GM19455 (cell line): ENCODE results near the gene LILRB2.
"Not testable (repeated sequence)": the region's sequence is repeated elsewhere in the genome, so short reads cannot be mapped to it uniquely, and the experiment has no call there.

Source experiments
- ATAC-seq: cut with Tn5 transposase; IDR thresholded peaks from one replicate; pipeline ENCODE4 v1.9.1; 2021; ENCODE audit not compliant: unreplicated experiment

LILRB2 gene

DNA sequence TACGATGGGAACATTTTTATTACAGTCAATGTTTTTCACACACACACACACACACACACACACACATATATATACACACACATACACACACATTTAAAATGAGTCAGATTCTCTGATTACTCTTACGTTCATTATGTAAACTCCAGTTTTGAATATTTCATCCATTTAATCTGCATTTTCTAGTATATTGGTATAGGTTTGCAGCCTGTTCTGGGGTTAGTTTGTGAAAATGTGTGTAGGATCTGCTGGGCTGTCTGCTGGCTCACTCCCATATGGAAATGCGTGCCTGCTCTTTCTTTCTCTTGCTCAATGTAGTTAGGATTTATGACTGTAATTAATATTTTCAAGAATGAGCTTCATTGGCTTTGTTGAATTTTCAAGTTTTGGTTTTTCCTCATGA lies 7.1 kb downstream of the LILRB2 start:
- ATAC-seq: no peak

DNA sequence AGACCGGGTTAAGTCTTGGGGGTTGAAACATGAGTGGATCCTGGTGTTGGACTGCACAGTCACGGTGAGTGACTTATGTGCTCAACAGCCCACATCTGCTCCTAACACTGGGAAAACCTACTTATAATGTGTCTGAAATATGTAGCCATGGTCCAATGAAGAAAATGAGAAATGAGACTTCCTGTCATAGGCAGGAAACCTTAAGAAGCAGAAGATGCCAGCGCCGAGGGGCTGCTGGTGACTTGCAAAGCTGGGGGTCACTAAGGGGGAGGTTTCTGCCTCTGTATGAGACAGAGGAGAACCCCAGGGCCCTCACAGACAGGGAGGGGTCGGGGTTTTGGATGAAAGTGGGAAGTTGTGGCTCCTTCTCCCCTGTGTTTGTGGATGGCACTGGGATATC lies 8.7 kb downstream of the LILRB2 start:
- not testable (repeated sequence) for ATAC-seq

DNA sequence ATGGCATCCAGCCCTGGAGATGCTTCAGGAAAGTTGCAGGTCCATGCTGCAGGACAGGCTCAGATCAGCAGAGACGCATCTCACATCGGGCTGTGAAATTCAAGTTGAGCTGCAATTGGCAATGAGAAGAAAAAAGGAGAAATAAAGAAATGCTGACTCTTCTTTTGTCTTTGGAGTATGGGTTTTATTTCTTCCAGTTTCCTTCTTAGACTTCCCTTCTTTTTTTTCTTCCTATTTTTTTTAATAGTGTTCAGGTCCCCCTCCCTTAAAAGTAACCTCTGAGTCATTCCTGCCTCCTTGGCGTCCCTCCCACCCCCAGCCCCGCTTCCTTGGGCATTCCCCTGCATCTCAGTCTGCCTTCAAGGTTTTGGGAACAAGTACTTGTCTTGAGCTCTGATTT lies 9.3 kb downstream of the LILRB2 start:
- ATAC-seq: not testable (repeated sequence)

DNA sequence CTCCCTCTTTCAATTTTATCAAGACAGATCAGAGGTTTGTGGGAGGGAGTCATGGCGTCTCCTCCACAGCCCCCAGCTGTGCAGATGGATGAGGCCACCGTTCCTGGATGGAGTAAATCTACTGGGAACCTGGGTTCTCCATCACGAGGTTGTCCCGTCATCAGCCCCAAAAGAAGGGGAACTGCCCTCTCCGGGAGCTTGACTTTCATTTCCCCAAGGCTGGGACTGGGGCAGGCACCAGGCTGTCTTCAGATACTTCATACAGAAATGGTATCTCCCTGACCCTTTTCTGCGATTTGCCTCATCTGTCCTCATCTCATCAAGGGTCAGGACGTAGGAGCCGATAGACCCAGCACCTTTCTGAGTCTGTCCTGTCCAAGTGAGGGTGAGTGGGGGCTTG lies 9.8 kb downstream of the LILRB2 start:
- ATAC-seq: no peak

DNA sequence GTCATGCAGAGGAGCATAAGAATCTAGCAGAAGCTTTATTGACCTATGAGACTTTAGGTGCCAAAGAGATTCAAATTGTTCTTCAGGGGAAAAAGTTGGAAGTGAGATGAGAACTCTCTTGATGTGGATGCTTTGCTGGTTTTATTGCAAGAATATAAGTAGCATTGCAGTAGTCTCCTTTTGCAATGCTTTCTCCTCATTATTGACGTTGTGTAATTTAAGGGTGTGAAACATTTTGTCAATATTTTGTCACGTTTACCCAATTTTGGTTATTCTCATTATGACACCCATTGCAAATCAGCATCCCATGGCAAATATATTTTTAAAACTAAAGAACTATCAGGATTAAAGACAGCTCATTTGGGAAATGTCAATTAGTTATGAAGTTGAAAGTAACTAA lies 12.0 kb downstream of the LILRB2 start:
- no peak for ATAC-seq

DNA sequence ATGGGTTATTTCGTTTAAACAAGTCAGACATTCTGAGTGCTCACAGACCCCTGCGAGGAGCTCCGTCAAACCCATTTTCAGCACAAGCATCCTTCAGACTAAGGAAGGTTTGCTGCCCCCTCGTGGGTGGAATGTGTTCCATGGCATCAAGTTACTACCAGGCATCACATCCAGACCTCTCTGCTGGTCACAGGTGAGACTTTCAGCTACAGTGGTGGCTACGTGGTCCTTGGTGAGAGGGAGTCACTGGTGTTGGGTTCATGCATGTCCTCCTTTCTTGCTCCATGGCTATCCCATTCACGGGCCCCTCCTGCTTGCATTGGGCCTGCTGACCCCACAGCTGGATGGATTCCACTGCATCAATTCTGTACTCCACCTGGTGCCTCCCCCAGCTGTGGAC lies 14.8 kb downstream of the LILRB2 start:
- ATAC-seq: no peak

DNA sequence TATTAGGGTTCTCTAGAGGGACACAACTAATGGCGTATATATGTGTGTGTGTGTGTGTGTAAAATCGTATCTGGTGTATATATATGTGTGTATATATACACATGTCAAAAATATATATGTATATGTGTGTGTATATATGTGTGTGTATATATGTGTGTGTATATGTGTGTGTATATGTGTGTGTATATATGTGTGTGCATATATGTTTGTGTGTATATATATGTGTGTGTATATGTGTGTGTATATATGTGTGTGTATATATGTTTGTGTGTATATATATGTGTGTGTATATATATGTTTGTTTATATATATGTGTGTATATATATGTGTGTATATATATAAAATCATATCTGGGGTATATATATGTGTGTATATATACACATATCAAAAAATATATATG lies 18.4 kb downstream of the LILRB2 start:
- ATAC-seq: no peak

DNA sequence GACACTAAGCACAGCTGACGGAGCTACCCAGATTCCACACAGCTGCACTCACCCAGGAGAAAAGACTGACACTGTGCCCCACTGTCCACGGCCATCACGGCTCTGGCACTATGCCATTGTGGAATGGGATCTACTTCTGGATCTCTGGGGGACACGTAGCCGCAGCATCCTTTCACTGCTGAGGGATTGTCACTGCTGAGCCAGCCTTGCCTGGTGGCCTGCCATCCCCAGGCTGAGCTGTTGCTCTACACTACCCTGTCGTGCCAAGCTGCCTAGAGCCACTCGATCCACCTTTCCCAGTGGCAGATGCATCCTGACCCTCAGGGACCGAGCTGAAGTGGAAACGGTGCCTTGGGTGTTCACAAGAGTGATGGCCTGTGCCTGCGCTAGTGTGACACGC lies 18.8 kb downstream of the LILRB2 start:
- no peak for ATAC-seq

DNA sequence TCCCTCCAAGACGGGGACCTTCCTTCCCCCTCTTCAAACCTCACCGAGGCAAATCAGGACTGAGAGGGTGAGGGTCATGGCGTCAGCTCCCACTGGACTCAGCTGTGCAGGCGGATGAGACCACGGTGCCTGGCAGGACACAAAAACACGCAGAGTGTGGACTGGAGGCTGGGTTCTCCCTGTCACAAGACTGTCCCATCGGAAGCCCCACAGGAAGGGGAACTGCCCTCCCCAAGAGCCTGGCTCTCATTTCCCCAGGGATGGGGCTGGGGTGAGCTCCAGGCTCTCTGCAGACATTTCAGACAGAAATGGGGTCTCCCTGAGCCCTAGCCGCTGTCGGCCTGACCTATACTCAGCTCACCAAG lies 23.8 kb downstream of the LILRB2 start, which contains the start of gene LILRB5:
LILRB5 (minus strand) TSS at position 158 of the 365 bp plus-strand sequence; CDS start at position 78, 80 bp downstream.
- ATAC-seq: no peak

DNA sequence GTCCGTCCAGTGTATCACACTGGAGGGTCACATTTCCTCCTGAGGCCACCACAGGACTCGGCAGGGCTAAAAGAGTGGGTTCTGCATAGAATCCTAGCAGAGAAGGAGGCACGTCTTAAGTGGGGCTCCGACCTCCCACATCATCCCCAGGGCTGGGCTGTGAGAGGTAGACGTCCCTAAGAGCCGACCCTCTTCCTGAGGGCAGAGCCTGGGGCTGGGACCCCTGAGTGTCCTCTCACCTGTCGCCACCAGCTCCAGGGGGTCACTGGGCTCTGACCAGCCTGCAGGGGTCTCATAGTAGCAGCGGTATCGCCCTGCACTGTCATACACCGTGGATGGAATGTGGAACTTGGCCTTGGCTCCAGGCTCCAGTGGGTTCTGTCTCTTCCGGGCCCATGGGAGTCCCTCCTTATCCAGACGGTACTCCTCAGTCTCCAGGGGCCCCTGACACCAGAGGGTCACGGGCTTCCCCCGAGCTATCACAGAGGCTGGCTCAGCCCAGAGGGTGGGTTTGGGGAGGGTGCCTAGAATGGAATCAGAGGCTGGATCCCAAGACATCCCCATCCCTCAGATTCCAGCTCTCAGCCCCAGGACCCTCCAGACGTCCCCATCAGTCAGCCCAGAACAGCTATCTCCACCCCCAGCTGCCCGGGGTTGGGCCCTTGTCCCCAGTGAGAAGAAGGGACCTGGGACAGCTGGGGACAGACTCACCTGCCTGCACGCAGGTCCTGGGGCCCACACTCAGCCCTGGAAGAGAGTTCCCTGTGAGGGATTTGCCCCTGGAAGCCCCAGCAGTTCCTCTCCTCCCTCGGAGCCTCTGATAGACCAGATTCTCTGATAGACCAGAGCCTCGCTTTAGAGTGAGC lies 24.4 kb downstream of the LILRB2 start:
- no peak for ATAC-seq

DNA sequence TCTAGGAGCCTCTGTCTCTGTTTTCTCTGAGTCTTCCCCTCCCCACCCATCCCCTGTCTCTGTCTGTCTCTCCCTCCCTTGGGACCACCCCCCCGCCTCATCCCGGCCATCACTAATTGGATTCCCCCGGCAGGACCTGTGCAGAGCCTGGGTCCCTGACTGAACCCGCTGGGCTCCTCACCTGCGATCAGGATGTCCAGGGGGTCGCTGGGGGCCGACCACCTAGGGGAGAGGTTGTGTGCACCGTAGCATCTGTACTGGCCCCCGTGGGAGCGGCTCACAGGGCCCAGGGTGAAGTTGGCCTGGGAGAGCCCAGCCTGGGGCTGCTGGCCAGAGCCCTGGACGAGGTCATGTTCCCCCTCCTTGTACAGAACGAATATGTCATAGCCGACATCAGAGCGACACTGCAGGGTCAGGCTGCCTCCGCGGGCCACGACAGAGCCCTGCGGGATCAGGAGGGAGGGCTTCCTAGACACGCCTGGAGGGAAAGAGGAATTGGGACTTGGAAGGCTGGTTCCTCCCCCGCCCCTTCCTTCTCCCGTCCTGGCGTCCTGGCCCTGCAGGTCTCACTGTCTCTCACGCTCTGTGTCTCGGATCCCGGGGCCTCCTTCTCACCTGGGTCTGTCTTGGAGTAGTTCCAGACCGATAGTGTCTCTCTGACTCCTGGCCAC lies 25.7 kb downstream of the LILRB2 start:
- no peak for ATAC-seq

DNA sequence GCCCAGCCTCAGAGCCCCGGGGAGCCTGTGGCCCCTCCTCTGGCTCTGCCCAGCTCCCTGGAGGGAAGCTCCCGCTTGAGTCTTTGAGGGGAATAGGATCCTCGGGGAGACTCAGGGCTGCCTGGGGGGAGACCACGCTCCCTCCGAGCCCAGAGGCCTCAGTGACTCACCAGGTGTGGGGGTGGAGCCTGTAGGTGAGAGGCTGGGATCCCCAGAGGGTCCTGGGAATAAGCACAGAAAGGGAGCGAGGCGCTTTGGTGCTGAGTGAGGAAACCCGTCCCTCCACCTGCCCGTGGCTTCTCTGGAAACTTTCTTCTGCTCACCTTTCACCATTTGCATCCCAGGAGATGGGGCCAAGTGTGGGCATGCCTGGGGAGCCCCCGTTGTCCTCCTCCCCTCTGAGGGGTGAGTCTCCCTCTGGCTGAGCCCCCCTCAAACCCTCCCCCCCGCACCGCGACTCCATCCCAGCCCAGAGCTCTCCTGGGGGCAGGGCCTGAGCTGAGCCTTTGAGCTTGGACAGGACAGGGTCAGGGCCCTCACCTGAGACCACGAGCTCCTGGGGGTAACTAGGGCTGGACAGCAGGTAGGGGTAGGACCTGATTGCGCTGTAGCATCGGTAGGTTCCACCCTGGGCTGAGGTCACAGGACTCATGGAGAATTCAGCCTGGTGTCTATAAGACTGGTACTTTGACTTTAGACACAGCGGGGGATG lies 26.6 kb downstream of the LILRB2 start:
- no peak for ATAC-seq

DNA sequence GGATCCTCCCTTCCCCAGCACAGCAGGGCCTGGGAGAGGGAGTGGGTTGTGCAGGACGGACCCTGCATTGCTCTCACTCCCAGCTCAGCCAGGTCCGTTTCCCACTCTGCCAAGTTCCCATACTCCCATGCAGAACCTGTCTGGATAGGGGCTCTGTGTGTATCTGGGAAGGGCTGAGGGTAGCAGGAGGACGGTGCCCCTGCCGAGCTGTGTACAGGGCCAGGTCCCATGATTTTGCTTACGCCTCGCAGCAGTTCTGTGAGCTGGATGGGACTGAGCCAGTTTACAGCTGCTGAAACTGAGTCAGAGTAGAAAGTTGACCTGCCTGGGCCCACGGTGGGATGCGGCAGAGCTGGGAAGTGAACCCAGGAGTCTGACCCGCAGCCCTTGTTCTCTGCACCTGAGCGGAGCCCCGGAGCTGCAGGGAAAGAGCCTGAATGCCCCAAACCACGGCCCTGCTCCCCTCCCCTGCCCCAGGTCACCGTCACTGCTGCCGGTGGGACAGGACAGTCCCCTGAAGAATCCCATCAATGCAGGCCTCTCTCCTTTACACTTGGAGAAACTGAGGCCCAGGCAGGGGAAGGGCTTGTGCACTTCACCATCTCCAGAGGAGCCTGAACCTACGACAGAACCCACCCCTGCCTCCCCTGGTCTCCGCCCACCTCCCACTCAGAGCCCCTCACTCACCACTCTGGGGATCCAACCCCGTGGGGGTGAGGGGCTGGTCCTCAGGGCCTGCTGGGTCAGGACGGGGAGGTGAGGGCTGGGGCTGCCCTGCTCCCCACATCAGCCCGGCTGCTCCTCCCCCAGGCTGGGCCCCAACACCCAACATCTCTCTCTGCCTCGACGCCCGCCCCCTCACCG lies 27.3 kb downstream of the LILRB2 start:
- no peak for ATAC-seq

DNA sequence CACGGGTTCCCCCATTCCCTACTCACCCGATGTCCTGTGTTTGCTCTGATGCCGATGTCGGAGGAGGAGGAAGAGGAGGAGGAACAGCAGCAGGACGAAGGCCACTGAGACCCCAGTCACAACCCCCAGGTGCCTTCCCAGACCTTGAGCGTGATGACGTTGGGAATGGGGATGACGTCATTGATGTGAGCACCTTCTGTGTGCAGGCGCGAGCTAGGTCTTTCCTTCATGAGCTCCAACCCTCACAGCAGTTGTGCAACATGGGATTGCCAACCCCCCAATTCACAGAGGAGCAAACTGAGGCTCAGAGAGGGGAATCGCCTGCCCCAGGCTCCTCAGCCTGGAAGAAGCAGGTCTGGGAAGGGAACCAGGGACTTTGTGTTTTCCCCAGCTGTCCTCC lies 28.1 kb downstream of the LILRB2 start:
- ATAC-seq: no peak

DNA sequence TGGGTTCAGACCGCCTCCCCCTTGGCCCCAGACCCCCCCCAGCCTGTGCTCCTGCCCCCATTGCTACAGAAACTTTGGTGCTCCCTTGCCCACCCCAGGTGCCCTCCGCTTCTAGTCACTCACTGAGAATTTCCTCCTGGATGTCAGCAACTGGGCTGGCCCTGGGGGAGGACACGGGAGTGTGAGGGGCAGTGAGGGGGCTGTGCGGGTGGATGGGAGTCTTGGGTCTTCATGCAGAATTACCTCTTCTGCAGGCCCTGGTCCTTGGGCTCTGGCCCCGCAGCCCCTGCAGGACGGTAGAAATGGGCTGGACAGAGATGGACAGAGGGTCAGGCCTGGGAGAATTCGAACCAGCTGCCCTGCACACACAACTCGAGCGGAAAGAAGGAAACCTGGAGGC lies 28.7 kb downstream of the LILRB2 start:
- ATAC-seq: no peak

DNA sequence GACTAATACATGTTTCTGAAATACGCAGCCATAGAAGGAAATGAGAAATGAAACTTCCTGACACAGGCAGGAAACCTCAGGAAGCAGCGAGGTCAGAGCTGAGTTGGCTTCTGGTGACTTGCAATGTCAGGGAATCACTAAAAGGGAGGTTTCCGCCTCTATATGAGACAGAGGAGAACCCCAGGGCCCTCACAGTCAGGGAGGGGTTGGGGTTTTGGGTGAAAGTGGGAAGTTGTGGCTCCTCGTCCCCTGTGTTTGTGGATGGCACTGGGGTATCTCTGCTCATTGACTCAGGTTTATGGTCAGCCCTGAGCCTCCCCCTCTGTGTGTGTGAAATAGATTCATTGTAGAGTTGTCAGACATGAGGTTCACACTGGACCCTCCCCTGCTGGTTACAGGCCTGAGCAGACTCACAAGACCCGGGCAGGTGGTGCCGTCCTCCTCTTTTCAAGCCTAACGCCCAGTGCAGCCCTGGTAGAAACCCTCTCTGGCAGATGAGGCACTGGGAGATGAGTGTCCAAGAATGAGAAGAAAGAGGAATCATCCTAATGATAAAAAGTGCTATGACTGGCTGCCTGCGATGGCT lies 32.8 kb downstream of the LILRB2 start:
- ATAC-seq: no peak

DNA sequence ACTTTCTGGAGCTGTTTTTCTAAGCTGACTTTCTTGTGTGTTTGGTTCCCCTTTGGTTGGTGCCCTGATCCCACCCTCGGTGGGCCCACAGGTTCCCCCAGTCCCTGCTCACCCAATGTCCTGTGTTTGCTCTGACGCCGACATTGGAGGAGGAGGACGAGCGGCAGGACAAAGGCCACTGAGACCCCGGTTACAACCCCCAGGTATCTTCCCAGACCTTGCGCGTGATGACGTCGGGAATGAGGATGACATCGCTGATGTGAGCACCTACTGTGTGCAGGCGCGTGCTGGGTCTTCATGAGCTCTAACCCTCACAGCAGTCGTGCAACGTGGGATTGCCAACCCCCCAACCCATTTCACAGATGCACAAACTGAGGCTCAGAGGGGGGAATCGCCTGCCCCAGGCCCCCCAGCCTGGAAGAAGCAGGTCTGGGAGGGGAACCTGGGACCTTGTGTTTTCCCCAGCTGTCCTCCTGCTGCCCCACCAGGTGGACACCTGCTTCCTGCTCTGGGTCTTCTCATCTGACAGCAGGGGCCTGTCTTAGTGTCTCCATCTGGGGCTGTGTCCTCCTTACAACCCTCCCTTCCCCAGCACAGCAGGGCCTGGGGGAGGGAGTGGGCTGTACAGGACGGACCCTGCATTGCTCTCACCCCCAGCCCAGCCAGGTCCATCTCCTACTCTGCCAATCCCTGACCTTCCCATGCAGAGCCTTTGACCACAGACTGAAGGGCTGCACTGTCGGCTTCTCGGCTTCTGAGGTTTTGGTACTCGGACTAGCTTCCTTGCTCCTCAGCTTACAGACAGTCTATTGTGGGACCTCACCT lies 33.6 kb downstream of the LILRB2 start:
- no peak for ATAC-seq

DNA sequence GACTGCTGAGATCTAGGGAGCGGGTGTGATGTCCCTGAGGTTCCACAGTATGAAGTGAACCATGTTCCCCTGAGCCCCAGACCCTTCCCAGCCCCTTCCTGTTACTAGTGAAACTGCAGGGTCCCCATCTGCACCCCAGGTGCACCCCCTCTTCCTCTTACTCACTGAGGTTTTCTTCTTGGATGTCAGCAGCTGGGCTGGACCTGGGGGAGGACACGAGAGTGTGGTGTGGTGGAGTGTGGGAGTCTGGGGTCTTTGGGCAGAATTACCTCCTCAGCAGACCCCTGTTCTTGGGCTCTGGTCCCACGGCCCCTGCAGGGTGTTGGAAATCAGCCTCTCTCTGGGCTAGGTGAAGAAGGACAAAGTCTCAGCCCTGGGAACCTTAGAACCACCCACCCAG lies 35.0 kb downstream of the LILRB2 start:
- no peak for ATAC-seq

DNA sequence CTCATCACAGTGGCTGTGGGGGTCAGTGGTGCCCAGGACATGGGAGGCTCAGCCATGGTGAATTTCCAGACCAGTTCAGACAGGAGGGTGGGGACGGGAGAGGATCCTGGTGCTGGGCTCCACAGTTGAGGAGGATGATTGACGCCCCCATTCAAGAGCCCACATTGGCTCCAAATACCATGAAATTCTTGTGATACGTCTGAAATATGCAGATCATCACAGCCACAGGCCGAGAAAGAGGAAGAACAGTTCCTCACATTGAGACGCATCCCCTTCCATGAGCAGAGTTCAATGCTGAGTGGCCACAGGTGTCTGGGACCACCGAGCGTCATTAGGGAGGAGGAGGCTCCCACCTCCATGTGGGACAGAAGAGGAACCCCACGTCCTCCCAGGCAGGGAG lies 37.1 kb downstream of the LILRB2 start:
- not testable (repeated sequence) for ATAC-seq

DNA sequence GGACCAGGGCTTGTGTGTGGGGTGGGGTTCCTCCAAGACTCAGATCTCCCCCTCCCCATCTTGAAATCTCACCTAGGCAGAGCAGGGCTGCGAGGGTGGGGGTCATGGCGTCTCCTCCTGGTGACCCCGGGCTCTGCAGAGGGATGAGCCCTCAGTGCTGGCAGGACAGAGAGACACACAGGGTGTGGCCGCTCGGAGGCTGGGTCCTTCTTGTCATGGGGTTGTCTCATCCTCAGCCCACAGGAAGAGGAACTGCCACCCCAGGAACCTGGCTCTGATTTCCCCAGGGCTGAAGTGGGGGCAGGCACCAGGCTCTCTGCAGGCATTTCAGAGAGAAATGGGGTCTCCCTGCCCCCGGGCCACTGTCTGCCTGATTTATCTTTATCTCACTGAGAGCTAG lies 38.3 kb downstream of the LILRB2 start, which contains the start of gene LILRA6:
LILRA6 (minus strand) TSS at position 145 of the 400 bp plus-strand sequence.
- ATAC-seq: not testable (repeated sequence)
